Spleen (tissue), 11 donors: Measurements from ENCODE around the gene AHNAK2. TPM values are rescaled to one million over a fixed set of nuclear protein-coding genes. Genes with fewer than 3 reads are reported as not detected.

Source experiments
- DNase-seq: peaks from one replicate; pipeline ENCODE4 v3.0.0-alpha.2; 2020
- H3K27ac ChIP-seq, 8 donors: fragments of 200-600 bp; sonication (generic) in 7 of 8; 1 replicate in 4 of 8; 2 replicates in 4 of 8; pipeline versions ENCODE4 v1.5.0 to v1.8.0; 2016 to 2021; ENCODE audit warnings: inconsistent platforms in 4 of 8, mild to moderate bottlenecking in 4 of 8, moderate library complexity in 1 of 8
- H3K27me3 ChIP-seq, 7 donors: fragments of 200-600 bp; sonication (generic) in 6 of 7; replicated peaks in 1 of 7; 1 replicate in 4 of 7; 2 replicates in 3 of 7; pipeline versions ENCODE4 v1.5.0 to v1.8.0; 2016 to 2021; ENCODE audit warnings: inconsistent platforms in 3 of 7, mild to moderate bottlenecking in 1 of 7
- H3K36me3 ChIP-seq, 6 donors: fragments of 200-600 bp; sonication (generic) in 5 of 6; 1 replicate in 4 of 6; 2 replicates in 2 of 6; pipeline versions ENCODE4 v1.5.0 to v1.8.0; 2016 to 2021; ENCODE audit warnings: inconsistent platforms in 2 of 6
- H3K4me1 ChIP-seq, 6 donors: fragments of 200-600 bp; sonication (generic) in 5 of 6; 1 replicate in 3 of 6; 2 replicates in 3 of 6; pipeline versions ENCODE4 v1.5.0 to v1.8.0; 2016 to 2021; ENCODE audit warnings: inconsistent platforms in 3 of 6
- H3K4me3 ChIP-seq, 8 donors: fragments of 200-600 bp; sonication (generic) in 7 of 8; 1 replicate in 4 of 8; 2 replicates in 4 of 8; pipeline versions ENCODE4 v1.5.0 to v1.8.0; 2016 to 2021; ENCODE audit warnings: inconsistent platforms in 4 of 8, mild to moderate bottlenecking in 4 of 8, moderate library complexity in 2 of 8
- H3K9me3 ChIP-seq, 8 donors: fragments of 200-600 bp; sonication (generic) in 7 of 8; 1 replicate in 4 of 8; 2 replicates in 4 of 8; pipeline versions ENCODE4 v1.5.0 to v1.8.0; 2016 to 2021; ENCODE audit warnings: inconsistent platforms in 4 of 8
- CTCF ChIP-seq, 11 experiments: fragments of 200-600 bp in 7 of 11; fragments of 450-650 bp in 4 of 11; sonication (generic) in 4 of 11; IDR thresholded peaks in 8 of 11; conservative IDR thresholded peaks in 3 of 11; 1 replicate in 7 of 11; 2 replicates in 4 of 11; pipeline versions ENCODE4 v1.4.0 to v1.8.0; 2016 to 2021; ENCODE audit warnings: antibody characterized with exemption in 11 of 11, inconsistent platforms in 4 of 11, mild to moderate bottlenecking in 1 of 11
- POLR2A ChIP-seq, 3 donors: fragments of 450-650 bp; IDR thresholded peaks; one replicate each; pipeline ENCODE4 v1.5.1; 2017; ENCODE audit warnings: antibody characterized with exemption in 3 of 3, mild to moderate bottlenecking in 1 of 3
- POLR2AphosphoS5 ChIP-seq, 3 donors: sonication (generic); formaldehyde crosslinking; IDR thresholded peaks; one replicate each; pipeline ENCODE4 v1.5.1; 2017; ENCODE audit warnings: antibody characterized with exemption in 3 of 3
- WGBS, 5 donors: extraction: QIAGEN DNeasy Blood & Tissue Kit in 3 of 5; methylation state at CpG; one replicate each; pipeline versions ENCODE4 v1.1.5 to v1.1.7; 2013 to 2018; 5-methylcytosine and 5-hydroxymethylcytosine counted together
- intact Hi-C: fragments of 100-400 bp; cut with DNase I; formaldehyde crosslinking; loops from one replicate; pipeline ENCODE4 v1.15.0; 2023; ENCODE audit warnings: low total_unique reads
- polyA plus RNA-seq, 3 donors: library from polyadenylated mRNA; stranded (reverse); fragments of 200-250 nt; gene quantifications; one replicate each; pipeline ENCODE4 v1.2.1, GENCODE V29; 2013
- total RNA-seq, 7 donors: library from RNA; depleted of rRNA in 3 of 7; stranded (reverse); fragments of >200 nt in 3 of 7; fragmentation: NEBNext Ultra II Directional in 4 of 7; extraction: Animal tissue kit (Norgen Biotek cat#: 25700) in 4 of 7; gene quantifications; one replicate each; pipeline versions ENCODE4 v1.1.0 to v1.2.1, GENCODE V29; 2016 to 2021
- donor health status: healthy with polysubstance abuse.
- donor health status: DM: no; HTN: no; CAD: no; lungs with moderate emphysema.
- donor health status: DM: no; HTN: no; CAD: no.
- donor health status: Bipolar disorder and iron deficiency.
- donor health status: healthy.
- donor health status: DM: no; HTN: no; CAD: no.
- donor health status: DM: yes; HTN: yes; CAD: no.

AHNAK2 gene
- total and polyA plus RNA-seq, 10 donors = 0.26 to 1.3 (median 0.71) TPM

DNA sequence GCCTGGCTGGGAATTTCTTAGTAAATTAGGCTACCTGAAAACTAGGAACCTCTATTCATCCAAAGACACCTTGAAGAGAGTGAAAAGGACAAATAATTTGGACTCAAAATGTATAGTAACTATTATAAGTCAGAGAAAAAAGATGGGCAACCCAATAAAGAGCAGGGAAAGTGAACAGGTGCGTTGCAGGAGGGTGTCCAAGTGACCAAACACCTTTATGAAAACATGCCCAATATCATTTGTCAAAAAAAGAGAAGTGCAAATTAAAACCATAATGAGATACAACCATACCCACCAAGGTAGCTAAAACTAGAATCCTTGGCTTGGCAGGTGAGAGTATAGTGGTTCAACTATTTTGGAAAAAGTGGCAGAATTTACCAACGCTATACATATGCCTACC lies 78.4 kb downstream of the AHNAK2 start:
- Histone ChIP-seq H3K4me1 (peaks cover 0 to 20% (median 6%) of the 10 kb centered on the region in 6 donors), H3K27ac (no peak overlapping the region), H3K36me3 (no peaks in the 10 kb centered on the region), H3K9me3 (no peaks in the 10 kb centered on the region), H3K27me3 (peaks cover 0 to 26% (median 0%) of the 10 kb centered on the region in 7 donors), H3K4me3 (no peak overlapping the region)
- intact Hi-C loops = no loop called here
- no peak for TF ChIP-seq POLR2AphosphoS5 (IDR thresholded peaks at IDR 0.05)
- TF ChIP-seq CTCF (IDR thresholded peaks at IDR 0.05 in 8 of 11, conservative IDR thresholded peaks at IDR 0.05 in 3 of 11) = no peak
- TF ChIP-seq POLR2A (IDR thresholded peaks at IDR 0.05) = no peak
- 26 to 58% (median 43%) methylated on average over 2 of the region's 2 CpGs for WGBS, 5 donors
- DNase-seq = no peak

- DNase-seq = no peak
- Histone ChIP-seq H3K4me3 (no peak overlapping the region), H3K9me3 (no peaks in the 10 kb centered on the region), H3K27ac (no peak overlapping the region), H3K4me1 (peaks cover 0 to 28% (median 8%) of the 10 kb centered on the region in 6 donors), H3K36me3 (no peaks in the 10 kb centered on the region), H3K27me3 (peaks cover 0 to 19% (median 0%) of the 10 kb centered on the region in 7 donors)
- WGBS, 5 donors = 78 to 89% (median 83%) methylated on average over 22 to 24 of the region's 24 CpGs
- TF ChIP-seq POLR2A (IDR thresholded peaks at IDR 0.05) (no peak), POLR2AphosphoS5 (IDR thresholded peaks at IDR 0.05) (no peak), CTCF (IDR thresholded peaks at IDR 0.05 in 8 of 11, conservative IDR thresholded peaks at IDR 0.05 in 3 of 11) (no peak)
- intact Hi-C loops = no loop called here
Observed at GRCh38 chr14:104898870-104899510, 79.2 kb downstream of the AHNAK2 start.

DNA sequence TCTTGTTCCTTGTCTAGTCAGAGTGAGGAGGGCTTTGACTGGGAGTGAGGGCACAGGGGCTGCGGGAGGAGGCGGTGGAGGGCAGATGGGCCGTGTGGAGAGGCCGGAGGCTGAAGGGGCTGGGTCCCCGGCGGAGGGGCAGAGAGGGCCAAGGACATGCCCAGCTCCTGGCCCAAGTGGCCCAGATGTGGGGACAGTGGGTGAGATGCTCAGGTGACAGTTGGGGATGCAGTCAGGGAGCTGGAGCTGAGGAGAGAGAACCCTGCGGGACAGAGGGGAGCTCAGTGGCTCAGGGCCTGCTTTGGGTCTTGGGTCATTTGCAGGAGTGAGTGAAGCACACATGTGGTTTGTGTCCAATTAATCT lies 80.0 kb downstream of the AHNAK2 start:
- 78 to 97% (median 96%) methylated on average over 7 of the region's 7 CpGs for WGBS, 5 donors
- Histone ChIP-seq H3K27ac (no peak overlapping the region), H3K4me3 (no peak overlapping the region), H3K9me3 (no peaks in the 10 kb centered on the region), H3K4me1 (peaks cover 0 to 31% (median 8%) of the 10 kb centered on the region in 6 donors), H3K27me3 (peaks cover 0 to 11% (median 0%) of the 10 kb centered on the region in 7 donors), H3K36me3 (no peaks in the 10 kb centered on the region)
- intact Hi-C loops = no loop called here
- no peak for TF ChIP-seq POLR2A (IDR thresholded peaks at IDR 0.05)
- no peak for TF ChIP-seq POLR2AphosphoS5 (IDR thresholded peaks at IDR 0.05)
- TF ChIP-seq CTCF (IDR thresholded peaks at IDR 0.05 in 8 of 11, conservative IDR thresholded peaks at IDR 0.05 in 3 of 11) = no peak
- no peak for DNase-seq

DNA sequence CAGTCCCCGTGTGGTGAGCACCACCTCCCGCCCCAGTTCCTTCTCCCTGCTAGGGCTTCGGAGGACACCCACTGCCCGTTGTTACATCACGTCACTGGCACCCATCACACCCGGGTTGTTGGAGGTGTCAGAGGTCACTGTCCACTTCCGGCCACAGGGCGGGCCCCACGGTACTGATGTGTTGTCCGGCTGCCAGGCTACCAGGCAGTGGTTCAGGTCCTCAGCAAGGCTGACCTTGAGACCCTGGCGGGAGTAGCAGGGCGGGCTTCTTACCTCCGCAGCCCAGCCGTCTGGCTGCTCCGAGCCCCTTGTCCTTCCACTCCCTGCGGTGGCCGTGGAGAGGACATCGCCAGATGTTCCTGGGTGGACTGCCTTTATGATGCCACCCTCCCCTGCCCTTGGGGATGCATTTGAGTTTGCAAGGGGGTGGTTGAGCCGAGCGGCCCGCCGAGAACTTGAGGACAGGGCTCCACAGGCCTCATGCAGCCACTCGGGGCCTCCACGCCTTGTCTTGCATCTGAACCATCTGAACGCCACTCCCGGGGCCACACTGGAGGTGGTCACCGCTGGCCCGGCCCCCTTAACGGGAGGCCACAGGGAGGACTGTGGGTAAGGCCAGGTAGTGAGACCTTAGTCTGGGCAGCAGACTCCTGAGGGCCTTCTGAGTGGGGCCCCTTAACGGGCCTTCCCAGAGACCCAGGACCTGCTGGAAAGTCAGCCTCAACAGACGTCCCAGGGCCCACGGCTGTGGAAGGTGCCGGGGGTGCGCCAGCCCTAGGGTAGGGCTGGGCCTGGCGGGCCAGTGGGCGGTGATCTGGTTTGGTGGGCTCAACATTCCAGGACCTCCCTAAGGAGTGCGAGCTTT lies 80.6 kb downstream of the AHNAK2 start:
- no peak for DNase-seq

More for the DNA sequence above, 80.6 kb downstream of the AHNAK2 start:
- no peak overlapping the region for H3K4me3 ChIP-seq
- WGBS, 5 donors = 81 to 90% (median 86%) methylated on average over 15 to 37 of the region's 37 CpGs
- TF ChIP-seq POLR2A (IDR thresholded peaks at IDR 0.05) = no peak
- TF ChIP-seq CTCF (IDR thresholded peaks at IDR 0.05 in 8 of 11, conservative IDR thresholded peaks at IDR 0.05 in 3 of 11) = no peak
- no peak for TF ChIP-seq POLR2AphosphoS5 (IDR thresholded peaks at IDR 0.05)
- H3K27me3 ChIP-seq = peaks cover 0 to 11% (median 0%) of the 10 kb centered on the region in 7 donors
- intact Hi-C loops = no loop called here
- no peaks in the 10 kb centered on the region for H3K36me3 ChIP-seq
- no peaks in the 10 kb centered on the region for H3K9me3 ChIP-seq
- H3K4me1 ChIP-seq = peaks cover 0 to 31% (median 8%) of the 10 kb centered on the region in 6 donors
- no peak overlapping the region for H3K27ac ChIP-seq
